A549 (cell line): ENCODE data around the gene NOL9. TPM values are rescaled to one million over a fixed set of nuclear protein-coding genes. Genes with fewer than 3 reads are reported as not detected.

Source experiments
- ATAC-seq, 2 experiments: fragments of 200-7000 bp in 1 of 2; fragments of >200 bp in 1 of 2; cut with Nextera tagmentation in 1 of 2; cut with Tn5 transposase in 1 of 2; 3 replicates each; pipeline versions ENCODE4 v1.8.0 to v1.9.1; 2018 to 2020; ENCODE audit warnings: mild to moderate bottlenecking in 1 of 2, moderate library complexity in 1 of 2
- CTCF ChIA-PET: fragments of 300-600 bp; sonication (Branson Sonifier 250); formaldehyde crosslinking; extraction: SDS; loops from one replicate; lab custom pipeline; 2021; ENCODE audit warnings: antibody characterized with exemption, inconsistent platforms; lab: Yijun Ruan, JAX
- POLR2A ChIA-PET: fragments of 350-600 bp; formaldehyde crosslinking; extraction: SDS; loops from one replicate; lab custom pipeline; 2021; ENCODE audit warnings: antibody characterized with exemption, inconsistent platforms; lab: Yijun Ruan, JAX
- DNase-seq, 2 experiments: peaks; one replicate each; pipeline versions ENCODE4 v3.0.0 to v3.0.0-alpha.2; 2011 to 2016; ENCODE audit warnings: low read depth in 1 of 2, low spot score in 1 of 2
- FAIRE-seq: peaks from 2 replicates; lab custom pipeline; 2011; peaks lifted over from hg19 to GRCh38; lab: Jason Lieb, UNC
- H3K27ac ChIP-seq, 2 experiments: fragments of >200 bp; sonication (Bioruptor Twin); formaldehyde crosslinking; 3 replicates each; pipeline ENCODE4 v1.5.1; 2016 to 2017
- H3K4me1 ChIP-seq: fragments of >200 bp; sonication (Bioruptor Twin); formaldehyde crosslinking; 3 replicates; pipeline ENCODE4 v1.6.1; 2016
- H3K4me2 ChIP-seq: fragments of >200 bp; sonication (Bioruptor Twin); formaldehyde crosslinking; 3 replicates; pipeline ENCODE4 v1.6.1; 2016
- H3K4me3 ChIP-seq: fragments of >200 bp; sonication (Bioruptor Twin); formaldehyde crosslinking; 3 replicates; pipeline ENCODE4 v1.5.1; 2016
- H3K9me3 ChIP-seq: fragments of >200 bp; sonication (Bioruptor Twin); formaldehyde crosslinking; 3 replicates; pipeline ENCODE4 v1.6.1; 2016
- BHLHE40 ChIP-seq: IDR thresholded peaks from 2 replicates; pipeline ENCODE4 v1.6.1; 2012; ENCODE audit warnings: low read depth, low read length, inconsistent platforms
- CBX2 ChIP-seq: fragments of 200-600 bp; sonication (generic); IDR thresholded peaks from 2 replicates; pipeline ENCODE4 v1.6.1; 2016; ENCODE audit warnings: low read depth, mild to moderate bottlenecking, borderline replicate concordance
- CHD2 ChIP-seq: fragments of 150-350 bp; IDR thresholded peaks from 2 replicates; pipeline ENCODE4 v1.6.1; 2014; ENCODE audit warnings: low read length; ENCODE audit not compliant: partially characterized antibody
- EP300 ChIP-seq, 2 experiments: fragments of >200 bp; sonication (Bioruptor Twin); formaldehyde crosslinking; IDR thresholded peaks; 2 replicates in 1 of 2; 3 replicates in 1 of 2; pipeline ENCODE4 v1.6.1; 2016 to 2017
- FOSL2 ChIP-seq, 2 experiments: fragments of 450-650 bp in 1 of 2; fragments of >200 bp in 1 of 2; sonication (Bioruptor Twin) in 1 of 2; formaldehyde crosslinking; IDR thresholded peaks; 2 replicates each; pipeline versions ENCODE4 v1.5.0 to v1.6.1; 2016 to 2020; ENCODE audit warnings: mild to moderate bottlenecking in 1 of 2, moderate library complexity in 1 of 2
- HDAC2 ChIP-seq: fragments of 200-600 bp; sonication (generic); IDR thresholded peaks from 2 replicates; pipeline ENCODE4 v1.6.1; 2016
- HEYL ChIP-seq: fragments of 250-450 bp; sonication (Bioruptor Pico); IDR thresholded peaks from 2 replicates; pipeline ENCODE4 v1.8.0; 2021; ENCODE audit warnings: mild to moderate bottlenecking, moderate library complexity
- HOXA7 ChIP-seq: fragments of 250-450 bp; sonication (Bioruptor Pico); IDR thresholded peaks from 2 replicates; pipeline ENCODE4 v1.5.0; 2020; ENCODE audit warnings: mild to moderate bottlenecking, moderate library complexity
- HOXB13 ChIP-seq: fragments of 250-450 bp; sonication (Bioruptor Pico); IDR thresholded peaks from 2 replicates; pipeline ENCODE4 v1.5.0; 2020; ENCODE audit warnings: low read depth, mild to moderate bottlenecking, moderate library complexity
- MAFK ChIP-seq: fragments of 450-650 bp; IDR thresholded peaks from 2 replicates; pipeline ENCODE4 v1.6.1; 2014; ENCODE audit not compliant: partially characterized antibody
- NFE2L2 ChIP-seq: fragments of 150-350 bp; conservative IDR thresholded peaks from 2 replicates; pipeline ENCODE4 v1.6.1; 2014; ENCODE audit warnings: low read length
- NPAS2 ChIP-seq: fragments of 250-450 bp; sonication (Bioruptor Pico); IDR thresholded peaks from 2 replicates; pipeline ENCODE4 v1.8.0; 2022; ENCODE audit warnings: mild to moderate bottlenecking, moderate library complexity, borderline replicate concordance
- POLR2AphosphoS2 ChIP-seq: conservative IDR thresholded peaks from 2 replicates; pipeline ENCODE4 v1.6.1; 2012; ENCODE audit warnings: low read length, improper control_type of control experiment, inconsistent platforms
- RNF2 ChIP-seq: fragments of 200-600 bp; sonication (generic); IDR thresholded peaks from 2 replicates; pipeline ENCODE4 v1.6.1; 2016; ENCODE audit warnings: low read depth, mild to moderate bottlenecking, antibody characterized with exemption, moderate library complexity, borderline replicate concordance
- SMC3 ChIP-seq: fragments of >200 bp; sonication (Bioruptor Twin); formaldehyde crosslinking; IDR thresholded peaks from 3 replicates; pipeline ENCODE4 v1.6.1; 2018; ENCODE audit warnings: inconsistent platforms
- TFCP2L1 ChIP-seq: fragments of 250-450 bp; sonication (Bioruptor Pico); IDR thresholded peaks from 2 replicates; pipeline ENCODE4 v1.5.0; 2021; ENCODE audit warnings: mild to moderate bottlenecking
- ZC3H11A ChIP-seq: fragments of 450-650 bp; IDR thresholded peaks from 2 replicates; pipeline ENCODE4 v1.6.1; 2014; ENCODE audit warnings: antibody characterized with exemption, mild to moderate bottlenecking
- ZFP36 ChIP-seq: fragments of 450-650 bp; IDR thresholded peaks from 2 replicates; pipeline ENCODE4 v1.6.1; 2014; ENCODE audit warnings: borderline replicate concordance; ENCODE audit not compliant: partially characterized antibody
- WGBS: methylation state at CpG from one replicate; pipeline ENCODE4 v1.1.6; 2017; ENCODE audit errors: missing lambda C conversion rate; 5-methylcytosine and 5-hydroxymethylcytosine counted together
- polyA plus RNA-seq, 4 experiments: library from polyadenylated mRNA; depleted of rRNA in 3 of 4; stranded (reverse); fragments of >200 nt; fragmentation: RNase III in 1 of 4; extraction: RNeasy Plus Mini Kit Qiagen cat#74134 plus additional on column Dnase treatment in 1 of 4; gene quantifications; 2 replicates in 3 of 4; 3 replicates in 1 of 4; pipeline ENCODE4 v1.2.3, GENCODE V29; 2011 to 2017
- TF ChIP-seq, protein P1 (sequence below): IDR thresholded peaks from 2 replicates; pipeline ENCODE4 v1.6.1; 2012
- TF ChIP-seq, protein P2 (sequence below): fragments of >200 bp; sonication (Bioruptor Twin); formaldehyde crosslinking; IDR thresholded peaks from 3 replicates; pipeline ENCODE4 v1.6.1; 2016
- TF ChIP-seq, protein P3 (sequence below): fragments of >200 bp; sonication (Bioruptor Twin); formaldehyde crosslinking; IDR thresholded peaks from 3 replicates; pipeline ENCODE4 v1.5.1; 2016

The NOL9 gene
- polyA plus RNA-seq, 2 of the 4 experiments (the other 2 are of a cell fraction), result 4.4 to 19.3 TPM

DNA sequence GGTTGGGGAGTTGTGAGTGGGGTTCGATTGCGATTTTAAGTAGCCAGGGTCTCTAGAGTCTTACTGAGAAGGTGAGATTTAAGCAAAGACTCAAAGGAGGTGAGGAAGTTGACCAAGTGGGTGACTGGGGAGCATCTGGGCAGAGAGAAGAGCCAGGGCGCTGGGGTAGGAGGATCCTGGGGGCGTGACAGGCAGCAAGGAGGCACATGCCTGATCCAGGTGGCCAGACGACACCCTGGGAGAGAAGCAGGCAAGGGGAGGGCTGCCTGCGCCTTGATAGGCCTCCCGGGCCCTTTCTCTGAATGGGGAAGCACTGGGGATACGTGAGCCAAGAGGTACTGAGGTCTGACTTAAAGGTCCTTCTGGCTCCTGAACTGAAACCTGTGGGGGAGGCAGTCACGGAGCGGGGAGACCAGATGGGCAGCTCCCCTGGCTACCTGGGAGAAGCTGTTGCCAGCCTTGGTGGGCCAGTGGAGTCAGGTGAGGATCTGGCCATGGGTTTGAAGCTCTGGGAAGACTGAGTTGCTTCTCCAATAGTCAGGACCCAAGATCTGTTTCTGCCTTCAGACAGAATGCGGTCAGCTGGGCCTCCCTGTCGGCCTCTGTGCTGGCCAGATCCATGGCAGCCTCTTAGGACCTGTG, 30.9 kb upstream of the NOL9 start:
- no peaks in the 10 kb centered on the region for H3K9me3 ChIP-seq
- ATAC-seq (no peak), FAIRE-seq (no peak), DNase-seq (no peak)
- H3K4me3 ChIP-seq, result no peak overlapping the region
- no peak overlapping the region for H3K4me2 ChIP-seq
- ChIA-PET POLR2A (no interaction called here), CTCF (interaction anchor here (1.8 to 2.0 kb wide), 2 partner anchors 11 to 30 kb away, joined by 4 to 6 read pairs; partner anchors contain the start of gene TAS1R1)
- H3K27ac ChIP-seq, result no peak overlapping the region
- 86% methylated on average over 10 of the region's 12 CpGs for WGBS
- H3K4me1 ChIP-seq, result peaks cover 20% of the 10 kb centered on the region
- TF ChIP-seq POLR2AphosphoS2 (no peak), HDAC2 (no peak), HEYL (no peak), ZC3H11A (no peak)
- TF ChIP-seq, protein P1, sequence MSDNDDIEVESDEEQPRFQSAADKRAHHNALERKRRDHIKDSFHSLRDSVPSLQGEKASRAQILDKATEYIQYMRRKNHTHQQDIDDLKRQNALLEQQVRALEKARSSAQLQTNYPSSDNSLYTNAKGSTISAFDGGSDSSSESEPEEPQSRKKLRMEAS, result no peak
- TF ChIP-seq, all 56 proteins: peak for 0

DNA sequence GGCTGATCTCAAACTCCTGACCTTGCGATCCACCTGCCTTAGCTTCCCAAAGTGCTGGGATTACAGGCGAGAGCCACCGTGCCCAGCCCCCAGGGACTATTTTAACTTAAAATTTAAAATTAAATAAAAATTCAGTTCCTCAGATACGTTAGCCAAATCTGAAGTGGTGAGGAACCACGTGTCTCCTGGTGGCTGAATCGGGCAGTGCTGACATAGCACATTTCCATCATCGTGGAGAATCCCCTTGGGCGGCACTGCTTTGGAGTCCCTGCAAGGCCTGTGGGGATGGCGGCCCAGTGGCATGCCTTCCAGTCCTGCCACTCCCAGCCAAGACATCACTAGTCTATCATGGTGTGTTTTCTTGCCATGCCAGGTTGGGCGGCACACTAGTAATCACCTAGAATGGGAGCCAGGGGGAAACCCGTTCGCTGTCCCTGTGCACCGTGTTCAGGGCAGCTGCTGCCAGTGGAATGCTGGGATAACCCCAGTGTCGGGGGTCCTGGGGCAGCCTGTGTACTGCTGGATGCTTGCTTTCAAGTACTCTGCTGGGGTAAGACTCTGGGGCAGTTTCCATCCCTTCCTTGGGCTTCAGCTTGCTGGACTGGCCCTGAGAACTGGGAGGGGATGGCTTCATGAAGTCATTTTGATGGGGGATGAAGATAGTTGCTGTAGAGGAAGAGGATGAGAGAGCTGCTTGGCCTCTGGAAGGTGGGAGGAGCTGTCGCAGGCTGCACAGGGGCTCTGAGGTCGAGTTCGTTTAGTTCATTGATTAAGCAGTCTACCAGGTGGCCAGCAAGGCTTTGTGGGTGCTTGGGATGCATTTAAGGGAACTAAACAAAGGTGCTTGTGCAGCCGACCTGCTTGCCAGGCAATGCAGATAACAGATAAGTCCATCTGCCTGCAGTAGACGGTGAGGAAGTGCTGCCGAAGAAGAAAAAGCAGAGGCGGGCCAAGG, 30.1 kb upstream of the NOL9 start:
- no peaks in the 10 kb centered on the region for H3K9me3 ChIP-seq
- peak in 1 of 2 experiments; percentile 15 for DNase-seq
- H3K4me3 ChIP-seq, result no peak overlapping the region
- no peak for FAIRE-seq
- H3K27ac ChIP-seq, result no peak overlapping the region
- CTCF ChIA-PET, result interaction anchor here (1.8 to 2.0 kb wide), 2 partner anchors 12 to 29 kb away, joined by 4 to 6 read pairs; partner anchors contain the start of gene TAS1R1
- POLR2A ChIA-PET, result interaction anchor here (0.7 kb wide), 1 partner anchor 17 kb away, joined by 4 read pairs; no protein-coding TSS in a partner anchor
- H3K4me2 ChIP-seq, result no peak overlapping the region
- no peak for ATAC-seq
- 81% methylated on average over 15 of the region's 21 CpGs for WGBS
- peaks cover 21% of the 10 kb centered on the region for H3K4me1 ChIP-seq
- TF ChIP-seq TFCP2L1 (CRISPR knock-in tag) (no peak), MAFK (peak; percentile 92), RNF2 (no peak)

DNA sequence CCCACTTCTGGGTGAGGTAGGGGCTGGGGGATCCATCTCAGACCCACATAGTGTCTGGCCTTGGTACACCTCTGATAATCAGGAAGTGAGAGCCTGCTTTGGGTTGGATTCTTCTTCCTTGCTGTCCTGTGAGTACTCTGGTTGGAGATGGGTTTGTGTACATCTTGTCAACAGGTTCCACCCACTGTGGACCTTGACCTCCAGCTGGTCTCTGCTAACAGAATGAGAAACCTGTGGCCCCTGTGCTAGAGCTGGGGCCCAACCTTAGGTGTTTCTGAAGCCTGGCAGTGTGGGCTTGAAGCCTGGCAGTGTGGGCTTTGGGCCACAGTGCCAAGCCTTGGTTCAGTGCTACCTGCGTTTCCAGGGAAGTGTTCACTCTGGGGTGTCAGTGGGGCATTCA, 28.1 kb upstream of the NOL9 start:
- DNase-seq (peak in 1 of 2 experiments; percentile 47), FAIRE-seq (no peak), ATAC-seq (no peak)
- ChIA-PET POLR2A (no interaction called here), CTCF (interaction anchor here (3.9 kb wide), 1 partner anchor 28 kb away, joined by 16 read pairs; the partner anchor contains the start of genes NOL9 and TAS1R1)
- TF ChIP-seq SMC3, result no peak
- TF ChIP-seq EP300 (IDR thresholded peaks at IDR 0.05), result no peak
- TF ChIP-seq, protein P1, result no peak
- TF ChIP-seq HDAC2, result no peak
- TF ChIP-seq HOXB13 (CRISPR knock-in tag), result no peak
- no peak for TF ChIP-seq NPAS2
- TF ChIP-seq BHLHE40, result no peak
- TF ChIP-seq, protein P2, sequence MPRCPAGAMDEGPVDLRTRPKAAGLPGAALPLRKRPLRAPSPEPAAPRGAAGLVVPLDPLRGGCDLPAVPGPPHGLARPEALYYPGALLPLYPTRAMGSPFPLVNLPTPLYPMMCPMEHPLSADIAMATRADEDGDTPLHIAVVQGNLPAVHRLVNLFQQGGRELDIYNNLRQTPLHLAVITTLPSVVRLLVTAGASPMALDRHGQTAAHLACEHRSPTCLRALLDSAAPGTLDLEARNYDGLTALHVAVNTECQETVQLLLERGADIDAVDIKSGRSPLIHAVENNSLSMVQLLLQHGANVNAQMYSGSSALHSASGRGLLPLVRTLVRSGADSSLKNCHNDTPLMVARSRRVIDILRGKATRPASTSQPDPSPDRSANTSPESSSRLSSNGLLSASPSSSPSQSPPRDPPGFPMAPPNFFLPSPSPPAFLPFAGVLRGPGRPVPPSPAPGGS, result no peak
- TF ChIP-seq CBX2, result no peak
- TF ChIP-seq NFE2L2, result no peak
- no peak for TF ChIP-seq HOXA7 (CRISPR knock-in tag)
- no peak for TF ChIP-seq ZFP36
- no peak for TF ChIP-seq CHD2
- TF ChIP-seq, protein P3, sequence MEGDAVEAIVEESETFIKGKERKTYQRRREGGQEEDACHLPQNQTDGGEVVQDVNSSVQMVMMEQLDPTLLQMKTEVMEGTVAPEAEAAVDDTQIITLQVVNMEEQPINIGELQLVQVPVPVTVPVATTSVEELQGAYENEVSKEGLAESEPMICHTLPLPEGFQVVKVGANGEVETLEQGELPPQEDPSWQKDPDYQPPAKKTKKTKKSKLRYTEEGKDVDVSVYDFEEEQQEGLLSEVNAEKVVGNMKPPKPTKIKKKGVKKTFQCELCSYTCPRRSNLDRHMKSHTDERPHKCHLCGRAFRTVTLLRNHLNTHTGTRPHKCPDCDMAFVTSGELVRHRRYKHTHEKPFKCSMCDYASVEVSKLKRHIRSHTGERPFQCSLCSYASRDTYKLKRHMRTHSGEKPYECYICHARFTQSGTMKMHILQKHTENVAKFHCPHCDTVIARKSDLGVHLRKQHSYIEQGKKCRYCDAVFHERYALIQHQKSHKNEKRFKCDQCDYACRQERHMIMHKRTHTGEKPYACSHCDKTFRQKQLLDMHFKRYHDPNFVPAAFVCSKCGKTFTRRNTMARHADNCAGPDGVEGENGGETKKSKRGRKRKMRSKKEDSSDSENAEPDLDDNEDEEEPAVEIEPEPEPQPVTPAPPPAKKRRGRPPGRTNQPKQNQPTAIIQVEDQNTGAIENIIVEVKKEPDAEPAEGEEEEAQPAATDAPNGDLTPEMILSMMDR, result no peak
- TF ChIP-seq FOSL2 (IDR thresholded peaks at IDR 0.05), result no peak
- TF ChIP-seq FOSL2 (CRISPR knock-in tag; IDR thresholded peaks at IDR 0.05), result no peak
- Histone ChIP-seq H3K4me2 (peak overlapping the region; percentile 92), H3K27ac (no peak overlapping the region), H3K4me1 (peaks cover 25% of the 10 kb centered on the region), H3K9me3 (no peaks in the 10 kb centered on the region), H3K4me3 (no peak overlapping the region)
- WGBS, result 86% methylated on average over 1 of the region's 1 CpG
